ENCODE results near the gene GPR62. TPM values are rescaled to one million over a fixed set of nuclear protein-coding genes. Genes with fewer than 3 reads are reported as not detected.
A peak's percentile ranks its signal among the peaks of the same experiment; 100 is the strongest.

The GPR62 gene
- total and polyA plus RNA-seq, 11 donors = 0.06 to 0.27 (median 0.20) TPM; not detected in 4

DNA sequence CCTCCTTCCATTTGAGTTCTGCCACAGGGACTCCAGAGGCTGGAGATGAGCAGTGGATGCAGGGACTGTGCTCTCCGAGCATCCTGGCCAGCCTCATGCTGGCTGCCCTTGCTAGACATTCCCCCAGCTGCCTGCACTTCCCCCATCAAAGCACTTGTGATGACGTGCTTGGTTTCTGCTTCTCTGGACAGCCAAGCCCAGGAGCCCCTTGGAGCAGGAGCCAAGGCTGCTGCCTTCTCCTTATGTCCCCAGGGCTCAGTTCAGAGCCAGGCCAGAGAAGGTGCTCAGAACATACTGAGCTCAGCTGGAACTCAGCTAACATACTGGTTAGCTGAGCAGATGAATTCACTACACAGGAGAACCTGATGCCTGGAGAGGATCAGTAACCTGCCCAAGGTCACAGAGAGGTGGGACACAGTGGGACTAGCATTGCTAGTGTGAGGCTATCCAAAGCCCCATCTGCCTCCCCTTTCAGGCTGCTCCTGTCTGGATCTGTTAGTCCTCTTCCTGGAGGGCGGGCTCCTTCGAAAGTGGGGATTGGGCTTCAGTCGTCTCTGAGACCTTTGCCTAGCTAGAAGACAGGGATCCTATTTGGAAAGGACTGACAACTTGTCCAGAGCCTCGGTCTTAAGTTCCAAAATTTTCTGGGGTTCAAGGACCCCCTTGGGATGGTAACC lies 7.8 kb downstream of the GPR62 start:
- intact Hi-C loops (cut with DNase I) = loop anchor here in 1 of 10 donors (10.0 kb wide), 1 partner anchor 1608 kb away; the partner anchor contains the start of genes CYB561D2, NPRL2 and TMEM115
- WGBS, 4 donors = 61 to 75% (median 69%) methylated on average over 6 of the region's 6 CpGs
- peaks cover 3 to 67% (median 45%) of the 10 kb centered on the region in 12 donors for H3K4me1 ChIP-seq
- H3K4me3 ChIP-seq = no peak overlapping the region
- no peaks in the 10 kb centered on the region for H3K27me3 ChIP-seq
- peak in 3 of 4 donors; percentile 17 to 29 (median 21) for ATAC-seq
- H3K36me3 ChIP-seq = peaks cover 0 to 29% (median 16%) of the 10 kb centered on the region in 9 donors
- no peaks in the 10 kb centered on the region for H3K9me3 ChIP-seq
- DNase-seq = peak in 3 of 5 donors; percentile 12 to 64 (median 55)
- TF ChIP-seq, protein P1, sequence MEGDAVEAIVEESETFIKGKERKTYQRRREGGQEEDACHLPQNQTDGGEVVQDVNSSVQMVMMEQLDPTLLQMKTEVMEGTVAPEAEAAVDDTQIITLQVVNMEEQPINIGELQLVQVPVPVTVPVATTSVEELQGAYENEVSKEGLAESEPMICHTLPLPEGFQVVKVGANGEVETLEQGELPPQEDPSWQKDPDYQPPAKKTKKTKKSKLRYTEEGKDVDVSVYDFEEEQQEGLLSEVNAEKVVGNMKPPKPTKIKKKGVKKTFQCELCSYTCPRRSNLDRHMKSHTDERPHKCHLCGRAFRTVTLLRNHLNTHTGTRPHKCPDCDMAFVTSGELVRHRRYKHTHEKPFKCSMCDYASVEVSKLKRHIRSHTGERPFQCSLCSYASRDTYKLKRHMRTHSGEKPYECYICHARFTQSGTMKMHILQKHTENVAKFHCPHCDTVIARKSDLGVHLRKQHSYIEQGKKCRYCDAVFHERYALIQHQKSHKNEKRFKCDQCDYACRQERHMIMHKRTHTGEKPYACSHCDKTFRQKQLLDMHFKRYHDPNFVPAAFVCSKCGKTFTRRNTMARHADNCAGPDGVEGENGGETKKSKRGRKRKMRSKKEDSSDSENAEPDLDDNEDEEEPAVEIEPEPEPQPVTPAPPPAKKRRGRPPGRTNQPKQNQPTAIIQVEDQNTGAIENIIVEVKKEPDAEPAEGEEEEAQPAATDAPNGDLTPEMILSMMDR (IDR thresholded peaks at IDR 0.05) = no peak
- no peak for TF ChIP-seq POLR2A (IDR thresholded peaks at IDR 0.05)
- H3K27ac ChIP-seq = peak overlapping the region in 11 of 12 donors; percentile 27 to 80 (median 39)

DNA sequence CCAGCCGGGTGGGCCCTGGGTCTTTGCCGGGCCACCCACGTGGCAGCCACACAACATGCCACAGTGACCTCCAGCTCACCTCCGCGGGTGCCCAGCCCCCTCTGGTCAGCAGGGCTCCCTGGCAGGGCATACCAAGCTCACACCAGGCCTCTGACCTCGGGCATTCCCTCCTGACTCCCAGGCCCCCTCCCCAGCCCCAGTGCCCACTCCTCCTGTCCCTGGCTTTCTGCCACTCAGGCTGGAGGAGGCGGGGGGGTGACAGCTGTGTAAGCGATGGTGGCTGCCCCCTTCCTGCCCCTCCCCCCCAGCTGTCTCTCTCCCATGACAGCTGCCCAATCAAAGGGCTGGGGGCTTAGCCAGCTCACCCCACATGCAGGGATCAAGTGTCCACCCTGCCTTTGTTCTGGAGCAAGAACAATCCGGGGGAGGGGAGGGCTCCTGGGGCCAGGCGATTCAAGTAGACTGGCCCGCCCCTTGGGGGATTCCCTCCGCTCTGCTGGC lies 8.8 kb downstream of the GPR62 start:
- Histone ChIP-seq H3K9me3 (no peaks in the 10 kb centered on the region), H3K27ac (peak overlapping the region in 11 of 12 donors; percentile 12 to 80 (median 53)), H3K4me3 (no peak overlapping the region), H3K27me3 (no peaks in the 10 kb centered on the region), H3K4me1 (peaks cover 3 to 74% (median 49%) of the 10 kb centered on the region in 12 donors), H3K36me3 (peaks cover 0 to 19% (median 10%) of the 10 kb centered on the region in 9 donors)
- no peak for TF ChIP-seq POLR2A (IDR thresholded peaks at IDR 0.05)
- TF ChIP-seq, protein P1 (IDR thresholded peaks at IDR 0.05) = no peak
- ATAC-seq (no peak), DNase-seq (peak in 1 of 5 donors; percentile 49)
- 48 to 66% (median 60%) methylated on average over 12 of the region's 12 CpGs for WGBS, 4 donors
- intact Hi-C loops (cut with DNase I) = loop anchor here in 1 of 10 donors (10.0 kb wide), 1 partner anchor 1609 kb away; the partner anchor contains the start of genes CYB561D2, NPRL2 and TMEM115

DNA sequence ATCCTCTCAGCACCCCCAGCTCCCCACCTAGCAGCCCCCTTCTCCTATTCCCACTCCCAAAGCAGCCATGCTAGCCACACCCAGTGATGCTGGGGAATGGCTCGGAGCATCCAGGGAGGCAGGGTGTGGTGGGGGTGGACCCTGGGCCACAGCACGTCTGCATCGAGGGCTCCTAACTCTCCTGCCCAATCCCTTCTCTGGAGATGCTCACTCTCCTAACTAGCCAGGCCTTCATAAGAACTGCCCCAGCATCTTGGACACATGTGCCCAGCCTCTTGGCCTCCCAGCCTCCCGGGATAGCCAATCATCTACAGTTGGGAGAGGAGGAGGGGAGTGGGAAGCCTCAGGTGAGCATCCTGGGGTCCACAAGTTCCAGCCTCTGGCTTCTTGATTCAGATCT lies 9.3 kb downstream of the GPR62 start:
- Histone ChIP-seq H3K4me3 (no peak overlapping the region), H3K36me3 (peaks cover 0 to 15% (median 10%) of the 10 kb centered on the region in 9 donors), H3K27ac (peak overlapping the region in 2 of 12 donors; percentile 79 to 80), H3K27me3 (no peaks in the 10 kb centered on the region), H3K9me3 (no peaks in the 10 kb centered on the region), H3K4me1 (peaks cover 3 to 78% (median 49%) of the 10 kb centered on the region in 12 donors)
- 63 to 94% (median 77%) methylated on average over 2 to 4 of the region's 4 CpGs for WGBS, 4 donors
- no peak for TF ChIP-seq POLR2A (IDR thresholded peaks at IDR 0.05)
- TF ChIP-seq, protein P1 (IDR thresholded peaks at IDR 0.05) = no peak
- DNase-seq = peak in 1 of 5 donors; percentile 40
- no peak for ATAC-seq
- intact Hi-C loops (cut with DNase I) = loop anchor here in 1 of 10 donors (10.0 kb wide), 1 partner anchor 1610 kb away; the partner anchor contains the start of genes CYB561D2, NPRL2 and TMEM115

DNA sequence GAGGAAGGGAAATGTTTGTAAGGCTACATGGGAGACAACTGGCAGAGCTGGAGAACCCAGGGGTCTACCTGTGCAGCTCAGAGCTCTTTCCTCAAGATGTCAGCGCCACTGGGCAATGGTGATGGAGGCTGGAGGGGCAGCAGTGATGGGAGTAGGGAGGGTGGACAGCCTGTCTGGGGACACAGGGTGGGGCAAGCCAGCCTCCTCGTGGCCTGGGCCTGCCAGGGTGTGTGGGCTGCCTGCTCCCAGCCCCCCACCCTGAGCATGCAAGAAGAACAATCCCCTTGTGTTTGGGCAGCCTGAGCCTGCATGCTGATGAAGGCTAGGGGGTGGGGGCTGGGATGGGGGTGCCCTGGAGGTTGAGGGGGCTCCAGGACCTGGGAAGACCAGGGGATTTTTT lies 10.8 kb downstream of the GPR62 start:
- no peak for ATAC-seq
- peak overlapping the region in 11 of 12 donors; percentile 72 to 97 (median 84) for H3K4me3 ChIP-seq
- 55 to 83% (median 70%) methylated on average over 2 of the region's 2 CpGs for WGBS, 4 donors
- DNase-seq = no peak
- peaks cover 0 to 5% (median 0%) of the 10 kb centered on the region in 9 donors for H3K36me3 ChIP-seq
- H3K27me3 ChIP-seq = no peaks in the 10 kb centered on the region
- intact Hi-C loops (cut with DNase I) = loop anchor here in 1 of 10 donors (10.0 kb wide), 1 partner anchor 1611 kb away; the partner anchor contains the start of genes CYB561D2, NPRL2 and TMEM115
- peak overlapping the region in 6 of 12 donors; percentile 91 to 98 (median 96) for H3K27ac ChIP-seq
- peaks cover 3 to 90% (median 49%) of the 10 kb centered on the region in 12 donors for H3K4me1 ChIP-seq
- no peaks in the 10 kb centered on the region for H3K9me3 ChIP-seq
- no peak for TF ChIP-seq POLR2A (IDR thresholded peaks at IDR 0.05)
- TF ChIP-seq, protein P1 (IDR thresholded peaks at IDR 0.05) = no peak
